Measurements from ENCODE around the gene CAPS.
"Not testable (repeated sequence)": the region's sequence is repeated elsewhere in the genome, so short reads cannot be mapped to it uniquely, and the experiment has no call there.

CAPS gene

GRCh38 chr19:5913739-5914357, at the start of gene CAPS:
Gene CAPS (plus strand): TSS chr19:5914254. CDS start chr19:5914407, 153 bp downstream.
- no peak within 1 kb of the TSS for H3K27ac Mint-ChIP-seq (ENCODE audit: low read depth)
- peaks cover 29% of the 10 kb centered on the region for H3K36me3 Mint-ChIP-seq (ENCODE audit: insufficient read depth)

GRCh38 chr19:5864725-5865486, 49.1 kb upstream of the CAPS start:
- Mint-ChIP-seq H3K27ac (ENCODE audit: low read depth) (no peak overlapping the region), H3K9me3 (no peaks in the 10 kb centered on the region), H3K36me3 (ENCODE audit: insufficient read depth) (peaks cover 4% of the 10 kb centered on the region), H3K4me3 (no peak overlapping the region), H3K4me1 (no peaks in the 10 kb centered on the region), H3K27me3 (peaks cover 37% of the 10 kb centered on the region)
- ATAC-seq (replicated peaks; ENCODE audit: extremely low read depth, poor library complexity, severe bottlenecking) (no peak), DNase-seq (ENCODE audit: low spot score in 2 of 2) (no peak)

More at GRCh38 chr19:5913739-5914357, at the start of gene CAPS:
- Mint-ChIP-seq H3K27me3 (no peaks in the 10 kb centered on the region), H3K9me3 (no peaks in the 10 kb centered on the region), H3K4me1 (no peaks in the 10 kb centered on the region), H3K4me3 (no peak within 1 kb of the TSS)
- ATAC-seq (replicated peaks; ENCODE audit: extremely low read depth, poor library complexity, severe bottlenecking) (no peak), DNase-seq (ENCODE audit: low spot score in 2 of 2) (no peak)

GRCh38 chr19:5865772-5866171, 48.3 kb upstream of the CAPS start:
- ATAC-seq (replicated peaks; ENCODE audit: extremely low read depth, poor library complexity, severe bottlenecking) (no peak), DNase-seq (ENCODE audit: low spot score in 2 of 2) (no peak)
- no peak overlapping the region for H3K27ac Mint-ChIP-seq (ENCODE audit: low read depth)
- H3K9me3 Mint-ChIP-seq, result no peaks in the 10 kb centered on the region
- H3K4me1 Mint-ChIP-seq, result no peaks in the 10 kb centered on the region
- H3K36me3 Mint-ChIP-seq (ENCODE audit: insufficient read depth), result peaks cover 4% of the 10 kb centered on the region
- H3K27me3 Mint-ChIP-seq, result peaks cover 37% of the 10 kb centered on the region
- H3K4me3 Mint-ChIP-seq, result no peak overlapping the region

- Mint-ChIP-seq H3K36me3 (ENCODE audit: insufficient read depth) (peaks cover 4% of the 10 kb centered on the region), H3K4me3 (no peak overlapping the region), H3K27ac (ENCODE audit: low read depth) (no peak overlapping the region), H3K4me1 (no peaks in the 10 kb centered on the region), H3K9me3 (no peaks in the 10 kb centered on the region), H3K27me3 (peaks cover 26% of the 10 kb centered on the region)
- ATAC-seq (replicated peaks; ENCODE audit: extremely low read depth, poor library complexity, severe bottlenecking) (no peak), DNase-seq (ENCODE audit: low spot score in 2 of 2) (no peak)
Observed at GRCh38 chr19:5867201-5868136, 46.6 kb upstream of the CAPS start.

GRCh38 chr19:5870986-5871394, 43.1 kb upstream of the CAPS start:
- no peaks in the 10 kb centered on the region for H3K36me3 Mint-ChIP-seq (ENCODE audit: insufficient read depth)
- no peaks in the 10 kb centered on the region for H3K9me3 Mint-ChIP-seq
- H3K4me1 Mint-ChIP-seq, result no peaks in the 10 kb centered on the region
- peaks cover 11% of the 10 kb centered on the region for H3K27me3 Mint-ChIP-seq
- no peak overlapping the region for H3K4me3 Mint-ChIP-seq
- ATAC-seq (replicated peaks; ENCODE audit: extremely low read depth, poor library complexity, severe bottlenecking) (no peak), DNase-seq (ENCODE audit: low spot score in 2 of 2) (no peak)
- no peak overlapping the region for H3K27ac Mint-ChIP-seq (ENCODE audit: low read depth)

GRCh38 chr19:5873617-5874199, 40.3 kb upstream of the CAPS start:
- Mint-ChIP-seq H3K27me3 (peaks cover 23% of the 10 kb centered on the region), H3K4me3 (no peak overlapping the region), H3K36me3 (ENCODE audit: insufficient read depth) (no peaks in the 10 kb centered on the region), H3K4me1 (no peaks in the 10 kb centered on the region), H3K9me3 (no peaks in the 10 kb centered on the region), H3K27ac (ENCODE audit: low read depth) (no peak overlapping the region)
- DNase-seq (ENCODE audit: low spot score in 2 of 2) (no peak), ATAC-seq (replicated peaks; ENCODE audit: extremely low read depth, poor library complexity, severe bottlenecking) (no peak)

GRCh38 chr19:5874496-5874895, 39.6 kb upstream of the CAPS start:
- peaks cover 23% of the 10 kb centered on the region for H3K27me3 Mint-ChIP-seq
- H3K4me1 Mint-ChIP-seq; H3K4me3 Mint-ChIP-seq; H3K27ac Mint-ChIP-seq (ENCODE audit: low read depth); H3K36me3 Mint-ChIP-seq (ENCODE audit: insufficient read depth); DNase-seq (ENCODE audit: low spot score in 2 of 2); H3K9me3 Mint-ChIP-seq; ATAC-seq (replicated peaks; ENCODE audit: extremely low read depth, poor library complexity, severe bottlenecking): not testable (repeated sequence)

GRCh38 chr19:5877427-5877826, 36.6 kb upstream of the CAPS start:
- no peaks in the 10 kb centered on the region for H3K36me3 Mint-ChIP-seq (ENCODE audit: insufficient read depth)
- peaks cover 27% of the 10 kb centered on the region for H3K27me3 Mint-ChIP-seq
- ATAC-seq (replicated peaks; ENCODE audit: extremely low read depth, poor library complexity, severe bottlenecking) (no peak), DNase-seq (ENCODE audit: low spot score in 2 of 2) (no peak)
- no peaks in the 10 kb centered on the region for H3K9me3 Mint-ChIP-seq
- no peaks in the 10 kb centered on the region for H3K4me1 Mint-ChIP-seq
- no peak overlapping the region for H3K27ac Mint-ChIP-seq (ENCODE audit: low read depth)
- H3K4me3 Mint-ChIP-seq, result no peak overlapping the region

- Mint-ChIP-seq H3K27ac (ENCODE audit: low read depth) (no peak overlapping the region), H3K4me3 (no peak overlapping the region), H3K9me3 (no peaks in the 10 kb centered on the region), H3K27me3 (peaks cover 32% of the 10 kb centered on the region), H3K36me3 (ENCODE audit: insufficient read depth) (no peaks in the 10 kb centered on the region), H3K4me1 (no peaks in the 10 kb centered on the region)
- no peak for DNase-seq (ENCODE audit: low spot score in 2 of 2)
- ATAC-seq (replicated peaks; ENCODE audit: extremely low read depth, poor library complexity, severe bottlenecking), result no peak
Observed at GRCh38 chr19:5877882-5878281, 36.2 kb upstream of the CAPS start.

- H3K27ac Mint-ChIP-seq (ENCODE audit: low read depth), result no peak overlapping the region
- H3K36me3 Mint-ChIP-seq (ENCODE audit: insufficient read depth), result no peaks in the 10 kb centered on the region
- no peaks in the 10 kb centered on the region for H3K9me3 Mint-ChIP-seq
- H3K4me3 Mint-ChIP-seq, result no peak overlapping the region
- DNase-seq (ENCODE audit: low spot score in 2 of 2) (no peak), ATAC-seq (replicated peaks; ENCODE audit: extremely low read depth, poor library complexity, severe bottlenecking) (no peak)
- no peaks in the 10 kb centered on the region for H3K4me1 Mint-ChIP-seq
- H3K27me3 Mint-ChIP-seq, result peaks cover 33% of the 10 kb centered on the region
Observed at GRCh38 chr19:5880196-5880595, 33.9 kb upstream of the CAPS start.

GRCh38 chr19:5880604-5881078, 33.4 kb upstream of the CAPS start:
- Mint-ChIP-seq H3K27me3 (peaks cover 33% of the 10 kb centered on the region), H3K9me3 (no peaks in the 10 kb centered on the region), H3K27ac (ENCODE audit: low read depth) (no peak overlapping the region), H3K4me1 (no peaks in the 10 kb centered on the region), H3K36me3 (ENCODE audit: insufficient read depth) (peaks cover under 1% of the 10 kb centered on the region), H3K4me3 (no peak overlapping the region)
- DNase-seq (ENCODE audit: low spot score in 2 of 2) (no peak), ATAC-seq (replicated peaks; ENCODE audit: extremely low read depth, poor library complexity, severe bottlenecking) (no peak)

Data from central memory CD8-positive, alpha-beta T cell (primary cell).